GM20431 (cell line): ENCODE data around the gene TSPOAP1.
"Not testable (repeated sequence)": the region's sequence is repeated elsewhere in the genome, so short reads cannot be mapped to it uniquely, and the experiment has no call there.

Experiments used
- in situ Hi-C: fragments of 300-500 bp; cut with MseI, MboI; formaldehyde crosslinking; loops from one replicate; pipeline ENCODE4 v1.15.0; 2020; ENCODE audit warnings: low sequenced_read_pairs; ENCODE audit not compliant: unreplicated experiment

TSPOAP1 gene

GRCh38 chr17:58341861-58342475 is 13.4 kb upstream of the TSPOAP1 start:
- in situ Hi-C loops, result no loop called here

GRCh38 chr17:58341136-58341860 is 12.7 kb upstream of the TSPOAP1 start:
- in situ Hi-C loops, result not testable (repeated sequence)

- in situ Hi-C loops, result no loop called here
Observed at GRCh38 chr17:58340405-58340876, 11.8 kb upstream of the TSPOAP1 start.

- in situ Hi-C loops, result no loop called here
Observed at GRCh38 chr17:58339755-58340404, 11.3 kb upstream of the TSPOAP1 start.

- in situ Hi-C loops, result no loop called here
Observed at GRCh38 chr17:58338841-58339754, 10.5 kb upstream of the TSPOAP1 start.

- in situ Hi-C loops, result no loop called here
Observed at GRCh38 chr17:58338454-58338840, 9.9 kb upstream of the TSPOAP1 start.

GRCh38 chr17:58337600-58338453 is 9.2 kb upstream of the TSPOAP1 start:
- in situ Hi-C loops, result no loop called here

GRCh38 chr17:58337210-58337599 is 8.6 kb upstream of the TSPOAP1 start:
- in situ Hi-C loops, result no loop called here

GRCh38 chr17:58336456-58337209 is 8.0 kb upstream of the TSPOAP1 start:
- in situ Hi-C loops, result no loop called here

GRCh38 chr17:58335779-58336455 is 7.3 kb upstream of the TSPOAP1 start:
- in situ Hi-C loops, result no loop called here

GRCh38 chr17:58335061-58335731 is 6.6 kb upstream of the TSPOAP1 start:
- in situ Hi-C loops, result no loop called here

- in situ Hi-C loops, result no loop called here
Observed at GRCh38 chr17:58334661-58335060, 6.1 kb upstream of the TSPOAP1 start.

GRCh38 chr17:58334256-58334655 is 5.7 kb upstream of the TSPOAP1 start:
- in situ Hi-C loops, result no loop called here

GRCh38 chr17:58333736-58334207 is 5.2 kb upstream of the TSPOAP1 start:
- in situ Hi-C loops, result no loop called here

- in situ Hi-C loops, result no loop called here
Observed at GRCh38 chr17:58332778-58333735, 4.5 kb upstream of the TSPOAP1 start.
